ENCODE results near the gene FAM171A1. TPM values are rescaled to one million over a fixed set of nuclear protein-coding genes. Genes with fewer than 3 reads are reported as not detected.

FAM171A1 gene
- total RNA-seq, 2 donors from 2014 or later, result 22.1 to 29.1 TPM

DNA sequence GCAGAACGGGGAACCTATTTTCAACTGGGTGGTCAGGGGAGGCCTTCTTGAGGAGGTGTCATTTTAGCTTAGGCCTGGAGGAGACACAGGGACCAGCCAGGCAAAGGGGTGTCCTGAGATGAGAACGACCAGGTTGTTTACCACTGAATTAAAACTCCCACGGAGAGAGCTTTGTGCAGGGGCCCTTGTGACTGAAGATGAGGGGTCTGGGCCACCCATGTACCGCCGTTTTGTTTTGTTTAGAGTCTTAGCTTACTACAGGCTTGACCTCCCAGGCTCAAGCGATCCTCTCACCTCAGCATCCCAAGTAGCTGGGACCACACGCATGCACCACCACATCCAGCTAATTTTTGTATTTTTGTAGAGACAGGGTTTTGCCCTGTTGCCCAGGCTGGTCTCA is 80.4 kb downstream of the FAM171A1 start:
- H3K27ac ChIP-seq, result no peak overlapping the region
- H3K4me1 ChIP-seq, result peaks cover 7% of the 10 kb centered on the region
- ATAC-seq (no peak), DNase-seq (no peak)
- H3K36me3 ChIP-seq (replicated peaks in 1 of 2; ENCODE audit: insufficient read depth in 1 of 2, low read depth in 2 of 2), result no peaks in the 10 kb centered on the region
- no peaks in the 10 kb centered on the region for H3K27me3 ChIP-seq
- H3K9me3 ChIP-seq, result no peaks in the 10 kb centered on the region
- intact Hi-C loops (cut with DNase I), result no loop called here
- WGBS, 2 donors, result 86 to 92% methylated on average over 7 of the region's 7 CpGs
- TF ChIP-seq POLR2A (IDR thresholded peaks at IDR 0.05), result no peak
- TF ChIP-seq, protein P1, sequence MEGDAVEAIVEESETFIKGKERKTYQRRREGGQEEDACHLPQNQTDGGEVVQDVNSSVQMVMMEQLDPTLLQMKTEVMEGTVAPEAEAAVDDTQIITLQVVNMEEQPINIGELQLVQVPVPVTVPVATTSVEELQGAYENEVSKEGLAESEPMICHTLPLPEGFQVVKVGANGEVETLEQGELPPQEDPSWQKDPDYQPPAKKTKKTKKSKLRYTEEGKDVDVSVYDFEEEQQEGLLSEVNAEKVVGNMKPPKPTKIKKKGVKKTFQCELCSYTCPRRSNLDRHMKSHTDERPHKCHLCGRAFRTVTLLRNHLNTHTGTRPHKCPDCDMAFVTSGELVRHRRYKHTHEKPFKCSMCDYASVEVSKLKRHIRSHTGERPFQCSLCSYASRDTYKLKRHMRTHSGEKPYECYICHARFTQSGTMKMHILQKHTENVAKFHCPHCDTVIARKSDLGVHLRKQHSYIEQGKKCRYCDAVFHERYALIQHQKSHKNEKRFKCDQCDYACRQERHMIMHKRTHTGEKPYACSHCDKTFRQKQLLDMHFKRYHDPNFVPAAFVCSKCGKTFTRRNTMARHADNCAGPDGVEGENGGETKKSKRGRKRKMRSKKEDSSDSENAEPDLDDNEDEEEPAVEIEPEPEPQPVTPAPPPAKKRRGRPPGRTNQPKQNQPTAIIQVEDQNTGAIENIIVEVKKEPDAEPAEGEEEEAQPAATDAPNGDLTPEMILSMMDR (IDR thresholded peaks at IDR 0.05), result no peak
- no peak overlapping the region for H3K4me3 ChIP-seq

GRCh38 chr10:15290150-15290549 is 80.9 kb downstream of the FAM171A1 start:
- intact Hi-C loops (cut with DNase I), result no loop called here
- Histone ChIP-seq H3K27me3 (no peaks in the 10 kb centered on the region), H3K9me3 (no peaks in the 10 kb centered on the region), H3K27ac (no peak overlapping the region), H3K36me3 (replicated peaks in 1 of 2; ENCODE audit: insufficient read depth in 1 of 2, low read depth in 2 of 2) (no peaks in the 10 kb centered on the region), H3K4me3 (no peak overlapping the region), H3K4me1 (peaks cover 7% of the 10 kb centered on the region)
- 77 to 92% methylated on average over 4 of the region's 4 CpGs for WGBS, 2 donors
- no peak for TF ChIP-seq POLR2A (IDR thresholded peaks at IDR 0.05)
- no peak for ATAC-seq
- no peak for DNase-seq

DNA sequence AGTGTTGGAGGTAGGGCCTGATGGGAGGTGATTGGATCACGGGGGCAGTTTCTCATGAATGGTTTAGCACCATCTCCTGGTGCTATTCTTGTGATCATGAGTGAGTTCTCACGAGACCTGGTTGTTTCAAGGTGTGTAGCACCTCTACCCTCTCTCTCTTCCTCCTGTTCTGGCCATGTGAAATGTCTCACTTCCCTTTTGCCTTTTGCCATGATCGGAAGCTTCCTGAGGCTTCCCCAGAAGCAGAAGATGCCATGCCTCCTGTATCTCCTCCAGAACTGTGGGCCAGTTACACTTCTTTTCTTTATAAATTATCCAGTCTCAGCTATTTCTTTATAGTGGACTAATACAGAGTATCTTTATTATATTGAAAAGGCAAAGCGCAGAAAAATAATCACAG is 90.1 kb downstream of the FAM171A1 start:
- WGBS, 2 donors, result 64 to 71% methylated on average over 4 of the region's 4 CpGs
- H3K36me3 ChIP-seq (replicated peaks in 1 of 2; ENCODE audit: insufficient read depth in 1 of 2, low read depth in 2 of 2), result peaks cover 0 to 2% of the 10 kb centered on the region in 2 donors
- intact Hi-C loops (cut with DNase I), result no loop called here
- H3K9me3 ChIP-seq, result no peaks in the 10 kb centered on the region
- no peaks in the 10 kb centered on the region for H3K27me3 ChIP-seq
- H3K4me3 ChIP-seq, result no peak overlapping the region
- H3K27ac ChIP-seq, result no peak overlapping the region
- no peaks in the 10 kb centered on the region for H3K4me1 ChIP-seq
- TF ChIP-seq, protein P1 (IDR thresholded peaks at IDR 0.05), result no peak
- TF ChIP-seq POLR2A (IDR thresholded peaks at IDR 0.05), result no peak
- ATAC-seq, result no peak
- DNase-seq, result no peak

DNA sequence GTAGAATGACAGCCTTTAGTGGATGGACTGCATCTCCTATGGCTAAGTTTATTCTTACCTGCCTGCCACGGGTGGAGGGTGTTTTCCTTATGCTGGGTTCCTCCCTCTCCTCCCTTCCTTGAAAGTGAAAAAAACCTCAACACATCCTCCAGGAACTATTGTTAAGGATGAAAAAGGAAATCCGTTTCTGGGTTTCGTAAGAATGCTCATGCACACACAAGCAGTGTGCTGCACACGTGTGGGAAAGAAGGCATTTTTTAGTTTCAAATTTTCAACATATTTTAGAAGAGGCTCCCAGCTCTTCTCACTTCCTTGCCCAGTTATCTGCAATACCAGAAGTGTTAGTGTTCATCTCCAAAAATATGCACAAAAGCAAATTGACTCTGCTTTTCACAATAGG is 90.6 kb downstream of the FAM171A1 start:
- no peak for DNase-seq
- Histone ChIP-seq H3K9me3 (no peaks in the 10 kb centered on the region), H3K27me3 (no peaks in the 10 kb centered on the region), H3K4me1 (no peaks in the 10 kb centered on the region), H3K4me3 (no peak overlapping the region), H3K36me3 (replicated peaks in 1 of 2; ENCODE audit: insufficient read depth in 1 of 2, low read depth in 2 of 2) (peaks cover 0 to 2% of the 10 kb centered on the region in 2 donors), H3K27ac (no peak overlapping the region)
- WGBS, 2 donors, result 69 to 74% methylated on average over 4 of the region's 4 CpGs
- ATAC-seq, result no peak
- intact Hi-C loops (cut with DNase I), result no loop called here
- TF ChIP-seq POLR2A (IDR thresholded peaks at IDR 0.05), result no peak
- TF ChIP-seq, protein P1 (IDR thresholded peaks at IDR 0.05), result no peak

- H3K4me3 ChIP-seq, result no peak overlapping the region
- intact Hi-C loops (cut with DNase I), result no loop called here
- H3K27me3 ChIP-seq, result no peaks in the 10 kb centered on the region
- H3K27ac ChIP-seq, result no peak overlapping the region
- 94 to 100% methylated on average over 4 of the region's 4 CpGs for WGBS, 2 donors
- H3K9me3 ChIP-seq, result no peaks in the 10 kb centered on the region
- ATAC-seq (no peak), DNase-seq (no peak)
- TF ChIP-seq POLR2A (IDR thresholded peaks at IDR 0.05), result no peak
- TF ChIP-seq, protein P1 (IDR thresholded peaks at IDR 0.05), result no peak
- H3K4me1 ChIP-seq, result no peaks in the 10 kb centered on the region
- peaks cover 0 to 2% of the 10 kb centered on the region in 2 donors for H3K36me3 ChIP-seq (replicated peaks in 1 of 2; ENCODE audit: insufficient read depth in 1 of 2, low read depth in 2 of 2)
Observed at GRCh38 chr10:15279236-15279635, 91.9 kb downstream of the FAM171A1 start.

Measured in body of pancreas (tissue), 4 donors.